GM12864 (cell line): Measurements from ENCODE around the gene ADIPOR2.

Experiments used
- DNase-seq: peaks from one replicate; pipeline ENCODE4 v3.0.0-alpha.2; 2011; ENCODE audit warnings: low read depth
- H3K4me3 ChIP-seq: 2 replicates; pipeline ENCODE4 v1.5.1; 2011; ENCODE audit warnings: mild to moderate bottlenecking, low read depth, low read length, control low read depth
- CTCF ChIP-seq: IDR thresholded peaks from 2 replicates; pipeline ENCODE4 v1.5.1; 2011; ENCODE audit warnings: low read depth, mild to moderate bottlenecking, moderate library complexity, low read length, control low read depth, inconsistent platforms; ENCODE audit errors: missing control alignments

The ADIPOR2 gene

GRCh38 chr12:1834186-1834925, 143.5 kb downstream of the ADIPOR2 start:
- no peak overlapping the region for H3K4me3 ChIP-seq
- DNase-seq, result no peak
- TF ChIP-seq CTCF, result no peak

GRCh38 chr12:1835211-1836131, 144.6 kb downstream of the ADIPOR2 start:
- no peak for DNase-seq
- TF ChIP-seq CTCF, result no peak

GRCh38 chr12:1836241-1836803, 145.5 kb downstream of the ADIPOR2 start:
- no peak for DNase-seq
- H3K4me3 ChIP-seq, result no peak overlapping the region
- no peak for TF ChIP-seq CTCF

More at GRCh38 chr12:1835211-1836131, 144.6 kb downstream of the ADIPOR2 start:
- H3K4me3 ChIP-seq, result no peak overlapping the region

GRCh38 chr12:1836854-1837421, 146.1 kb downstream of the ADIPOR2 start:
- TF ChIP-seq CTCF, result no peak
- no peak overlapping the region for H3K4me3 ChIP-seq
- no peak for DNase-seq

GRCh38 chr12:1837541-1838204, 146.8 kb downstream of the ADIPOR2 start:
- no peak for TF ChIP-seq CTCF
- DNase-seq, result no peak
- H3K4me3 ChIP-seq, result no peak overlapping the region
